Dendritic cell treated with granulocyte-macrophage colony-stimulating factor and Interleukin-4, amounts not matched to agents 40 ng/mL and 50 ng/mL, for 4 days (primary cell): ENCODE data around the gene ERICH2.

Experiments used
- H3K27ac Mint-ChIP-seq: one replicate; pipeline ENCODE4 v1.8.0; 2022; ENCODE audit warnings: mild to moderate bottlenecking, mixed read lengths
- H3K27me3 Mint-ChIP-seq: one replicate; pipeline ENCODE4 v1.8.0; 2022; ENCODE audit warnings: mild to moderate bottlenecking, mixed read lengths
- H3K36me3 Mint-ChIP-seq: one replicate; pipeline ENCODE4 v1.8.0; 2022; ENCODE audit warnings: low read depth, mixed read lengths
- H3K4me1 Mint-ChIP-seq: one replicate; pipeline ENCODE4 v1.8.0; 2022; ENCODE audit warnings: low read depth, mixed read lengths
- H3K4me3 Mint-ChIP-seq: one replicate; pipeline ENCODE4 v1.8.0; 2022; ENCODE audit warnings: mild to moderate bottlenecking, moderate library complexity, mixed read lengths
- H3K9me3 Mint-ChIP-seq: one replicate; pipeline ENCODE4 v1.8.0; 2022; ENCODE audit warnings: mixed read lengths
- intact Hi-C: fragments of 100-400 bp; cut with micrococcal nuclease; formaldehyde crosslinking; loops from one replicate; pipeline ENCODE4 v1.15.0; 2022

ERICH2 gene

DNA sequence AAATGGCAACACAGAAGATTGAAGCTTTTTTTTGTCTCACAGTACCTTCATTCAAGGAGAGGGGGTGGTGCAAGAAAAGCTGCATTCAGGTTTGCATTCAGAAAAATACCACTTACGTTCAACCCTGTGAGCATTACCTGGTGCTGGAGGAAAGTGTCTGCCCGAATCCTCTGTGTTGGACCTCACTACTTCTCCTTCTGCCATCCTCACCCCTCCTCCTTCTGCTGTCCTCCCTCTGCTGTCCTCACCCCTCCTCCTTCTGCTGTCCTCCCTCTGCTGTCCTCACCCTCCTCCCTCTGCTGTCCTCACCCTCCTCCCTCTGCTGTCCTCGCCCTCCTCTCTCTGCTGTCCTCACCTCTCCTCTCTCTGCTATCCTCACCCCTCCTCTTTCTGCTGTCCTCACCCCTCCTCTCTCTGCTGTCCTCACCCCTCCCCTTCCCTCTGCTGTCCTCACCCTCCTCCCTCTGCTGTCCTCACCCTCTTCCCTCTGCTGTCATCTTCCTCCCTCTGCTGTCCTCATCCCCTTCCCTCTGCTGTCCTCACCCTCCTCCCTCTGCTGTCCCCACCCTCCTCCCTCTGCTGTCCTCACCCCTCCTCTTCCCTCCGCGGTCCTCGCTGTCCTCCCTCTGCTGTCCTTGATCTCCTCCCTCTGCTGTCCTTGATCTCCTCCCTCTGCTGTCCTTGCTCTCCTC, 57.8 kb downstream of the ERICH2 start:
- Mint-ChIP-seq H3K9me3 (no peaks in the 10 kb centered on the region), H3K4me1 (no peaks in the 10 kb centered on the region), H3K27me3 (peaks cover 66% of the 10 kb centered on the region), H3K27ac (no peak overlapping the region), H3K4me3 (no peak overlapping the region), H3K36me3 (no peaks in the 10 kb centered on the region)
- intact Hi-C loops: no loop called here

DNA sequence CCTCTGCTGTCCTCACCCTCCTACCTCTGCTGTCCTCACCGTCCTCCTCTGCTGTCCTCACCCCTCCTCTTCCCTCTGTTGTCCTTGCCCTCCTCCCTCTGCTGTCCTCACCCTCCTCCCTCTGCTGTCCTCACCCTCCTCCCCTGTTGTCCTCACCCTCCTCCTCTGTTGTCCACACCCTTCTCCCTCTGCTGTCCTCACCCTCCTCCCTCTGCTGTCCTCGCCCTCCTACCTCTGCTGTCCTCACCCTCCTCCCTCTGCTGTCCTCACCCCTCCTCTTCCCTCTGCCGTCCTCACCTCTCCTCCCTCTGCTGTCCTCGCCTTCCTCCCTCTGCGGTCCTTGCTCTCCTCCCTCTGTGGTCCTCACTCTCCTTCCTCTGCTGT, 58.3 kb downstream of the ERICH2 start:
- Mint-ChIP-seq H3K4me1 (no peaks in the 10 kb centered on the region), H3K27me3 (peaks cover 63% of the 10 kb centered on the region), H3K9me3 (no peaks in the 10 kb centered on the region), H3K36me3 (no peaks in the 10 kb centered on the region), H3K4me3 (no peak overlapping the region), H3K27ac (no peak overlapping the region)
- intact Hi-C loops: no loop called here

DNA sequence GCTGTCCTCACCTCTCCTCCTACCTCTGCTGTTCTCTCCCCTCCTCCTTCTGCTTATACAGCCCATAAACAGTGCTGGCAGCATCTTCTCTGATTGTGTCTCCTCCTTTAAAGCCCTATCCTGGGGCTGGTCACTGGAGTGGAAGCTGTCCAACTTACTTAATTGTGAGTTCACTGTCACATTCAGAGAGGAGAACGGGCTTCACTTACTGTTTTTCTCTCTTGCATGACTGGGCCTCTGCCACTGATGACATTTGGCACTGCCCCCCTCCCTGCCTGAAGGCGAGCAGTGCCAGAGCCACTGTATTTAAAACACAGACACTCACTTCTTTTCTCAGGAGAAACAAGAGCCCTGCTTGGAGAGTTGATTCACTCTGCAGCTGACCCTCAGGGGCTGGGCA, 58.9 kb downstream of the ERICH2 start:
- Mint-ChIP-seq H3K4me1 (no peaks in the 10 kb centered on the region), H3K4me3 (no peak overlapping the region), H3K27me3 (peaks cover 58% of the 10 kb centered on the region), H3K9me3 (no peaks in the 10 kb centered on the region), H3K27ac (no peak overlapping the region), H3K36me3 (no peaks in the 10 kb centered on the region)
- intact Hi-C loops: no loop called here

DNA sequence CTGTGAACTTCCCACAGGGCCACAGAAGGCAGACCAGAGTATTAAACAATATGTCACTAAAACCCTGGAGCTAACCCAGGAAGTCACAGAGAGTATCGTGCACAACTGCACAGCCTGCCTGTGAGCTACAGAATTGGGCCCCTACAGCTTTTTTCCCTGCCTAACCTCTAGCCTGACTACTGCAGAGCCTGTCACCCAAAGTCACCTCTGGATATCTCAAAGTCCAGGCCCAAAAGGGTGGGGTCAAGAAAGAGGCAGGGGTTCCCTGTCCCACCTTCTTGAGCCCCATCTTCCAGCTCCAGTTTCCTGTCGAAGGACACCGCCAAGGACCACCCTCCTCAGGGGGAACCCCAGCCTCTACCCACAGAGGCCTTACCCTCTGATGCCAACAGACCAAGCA, 60.0 kb downstream of the ERICH2 start:
- Mint-ChIP-seq H3K36me3 (no peaks in the 10 kb centered on the region), H3K27me3 (peaks cover 47% of the 10 kb centered on the region), H3K9me3 (no peaks in the 10 kb centered on the region), H3K4me3 (no peak overlapping the region), H3K27ac (no peak overlapping the region), H3K4me1 (no peaks in the 10 kb centered on the region)
- intact Hi-C loops: no loop called here

DNA sequence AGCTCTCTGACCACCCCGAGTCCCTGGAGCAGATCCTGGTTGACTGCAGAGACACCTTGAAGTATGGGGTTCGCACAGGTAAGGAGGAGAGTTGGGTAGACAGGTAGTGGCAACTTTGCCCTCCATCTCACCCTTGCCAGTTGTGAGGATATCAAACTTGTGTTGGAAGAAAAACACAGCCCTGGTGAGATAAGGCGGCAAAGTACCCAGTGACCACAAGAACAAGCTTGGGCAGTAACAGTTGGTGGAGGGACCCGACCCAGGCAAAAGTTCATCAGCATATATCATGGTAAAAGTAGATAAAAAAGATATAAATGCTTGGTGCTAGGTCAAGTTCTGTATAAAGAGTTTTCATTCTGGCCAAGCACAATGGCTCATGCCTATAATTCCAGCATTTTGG, 60.9 kb downstream of the ERICH2 start:
- no peak overlapping the region for H3K4me3 Mint-ChIP-seq
- H3K36me3 Mint-ChIP-seq: no peaks in the 10 kb centered on the region
- intact Hi-C loops: no loop called here
- peaks cover 38% of the 10 kb centered on the region for H3K27me3 Mint-ChIP-seq
- no peaks in the 10 kb centered on the region for H3K9me3 Mint-ChIP-seq
- H3K27ac Mint-ChIP-seq: no peak overlapping the region
- no peaks in the 10 kb centered on the region for H3K4me1 Mint-ChIP-seq

GRCh38 chr2:170836027-170836426, 65.8 kb downstream of the ERICH2 start:
- no peaks in the 10 kb centered on the region for H3K36me3 Mint-ChIP-seq
- peaks cover 10% of the 10 kb centered on the region for H3K27me3 Mint-ChIP-seq
- no peak overlapping the region for H3K4me3 Mint-ChIP-seq
- no peaks in the 10 kb centered on the region for H3K9me3 Mint-ChIP-seq
- H3K4me1 Mint-ChIP-seq: no peaks in the 10 kb centered on the region
- intact Hi-C loops: no loop called here
- H3K27ac Mint-ChIP-seq: no peak overlapping the region

- peaks cover 9% of the 10 kb centered on the region for H3K27me3 Mint-ChIP-seq
- H3K9me3 Mint-ChIP-seq: no peaks in the 10 kb centered on the region
- H3K27ac Mint-ChIP-seq: no peak overlapping the region
- no peaks in the 10 kb centered on the region for H3K36me3 Mint-ChIP-seq
- no peak overlapping the region for H3K4me3 Mint-ChIP-seq
- intact Hi-C loops: no loop called here
- peaks cover 4% of the 10 kb centered on the region for H3K4me1 Mint-ChIP-seq
Measured at GRCh38 chr2:170840717-170841210, 70.6 kb downstream of the ERICH2 start.

DNA sequence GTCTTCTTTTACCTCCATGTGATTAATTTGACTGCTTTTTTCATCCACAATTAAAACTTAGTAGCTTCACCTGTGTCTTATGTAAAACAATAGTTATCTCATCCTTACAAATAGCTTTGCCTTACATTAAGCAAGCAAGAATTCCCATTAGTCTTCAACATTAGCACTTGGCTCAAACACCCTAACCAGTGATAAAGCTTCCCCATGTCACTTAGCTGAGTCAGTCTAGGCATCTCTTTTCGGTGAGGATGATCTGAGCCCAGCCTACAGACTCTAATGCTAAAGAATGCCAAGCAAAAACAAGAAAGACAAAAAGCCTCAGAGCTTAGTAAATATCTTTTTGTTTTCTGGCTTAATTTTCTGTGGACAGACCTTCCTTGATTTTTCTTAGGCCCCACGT, 72.6 kb downstream of the ERICH2 start:
- Mint-ChIP-seq H3K4me1 (peaks cover 4% of the 10 kb centered on the region), H3K36me3 (no peaks in the 10 kb centered on the region), H3K27ac (no peak overlapping the region), H3K4me3 (no peak overlapping the region), H3K9me3 (no peaks in the 10 kb centered on the region), H3K27me3 (peaks cover 9% of the 10 kb centered on the region)
- intact Hi-C loops: no loop called here

DNA sequence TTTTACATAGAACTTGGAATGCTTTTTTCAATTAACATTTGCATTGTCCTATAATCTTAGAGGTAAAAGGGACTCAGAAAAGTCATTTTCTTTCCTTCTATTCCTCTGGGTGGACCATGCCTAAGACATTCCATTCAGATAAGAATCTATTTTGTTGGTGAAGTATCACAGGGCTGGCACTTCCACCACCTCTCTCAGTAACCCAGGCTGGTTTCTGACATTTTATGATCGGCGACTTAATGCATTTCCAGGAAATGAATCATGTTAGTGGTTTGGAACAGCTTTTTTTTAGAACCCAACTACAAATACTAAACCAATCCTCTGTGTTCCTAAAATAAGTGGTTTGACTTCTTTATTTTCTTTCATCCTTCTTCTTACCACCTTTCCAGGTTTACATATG, 73.5 kb downstream of the ERICH2 start:
- Mint-ChIP-seq H3K9me3 (no peaks in the 10 kb centered on the region), H3K27me3 (peaks cover 5% of the 10 kb centered on the region), H3K36me3 (no peaks in the 10 kb centered on the region), H3K4me3 (no peak overlapping the region), H3K4me1 (peaks cover 4% of the 10 kb centered on the region), H3K27ac (no peak overlapping the region)
- intact Hi-C loops: no loop called here

- H3K4me3 Mint-ChIP-seq: no peak overlapping the region
- H3K9me3 Mint-ChIP-seq: no peaks in the 10 kb centered on the region
- H3K27me3 Mint-ChIP-seq: no peaks in the 10 kb centered on the region
- H3K4me1 Mint-ChIP-seq: peaks cover 4% of the 10 kb centered on the region
- H3K27ac Mint-ChIP-seq: no peak overlapping the region
- H3K36me3 Mint-ChIP-seq: no peaks in the 10 kb centered on the region
- intact Hi-C loops: no loop called here
Measured at GRCh38 chr2:170845343-170845742, 75.2 kb downstream of the ERICH2 start.

DNA sequence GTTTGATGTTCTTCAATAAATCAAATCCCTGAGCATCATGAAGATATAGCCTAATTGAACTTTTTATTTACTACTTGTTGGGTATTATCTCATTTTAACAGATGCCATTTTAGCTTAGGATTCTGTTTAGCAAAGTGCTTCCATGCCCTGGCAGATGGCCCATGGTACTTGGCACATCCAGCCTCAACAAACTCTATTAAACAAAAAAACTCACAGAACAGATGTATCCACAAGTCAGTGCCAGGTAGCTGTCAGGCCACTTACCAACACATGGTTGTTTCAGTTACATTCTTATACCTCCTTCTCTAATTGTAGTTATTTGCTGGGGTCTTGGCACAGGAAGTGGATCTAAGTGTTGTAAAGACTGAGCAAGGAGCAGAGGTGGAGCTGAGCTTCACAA, 76.1 kb downstream of the ERICH2 start:
- Mint-ChIP-seq H3K4me3 (no peak overlapping the region), H3K36me3 (no peaks in the 10 kb centered on the region), H3K4me1 (peaks cover 4% of the 10 kb centered on the region), H3K27me3 (no peaks in the 10 kb centered on the region), H3K9me3 (no peaks in the 10 kb centered on the region), H3K27ac (no peak overlapping the region)
- intact Hi-C loops: no loop called here

DNA sequence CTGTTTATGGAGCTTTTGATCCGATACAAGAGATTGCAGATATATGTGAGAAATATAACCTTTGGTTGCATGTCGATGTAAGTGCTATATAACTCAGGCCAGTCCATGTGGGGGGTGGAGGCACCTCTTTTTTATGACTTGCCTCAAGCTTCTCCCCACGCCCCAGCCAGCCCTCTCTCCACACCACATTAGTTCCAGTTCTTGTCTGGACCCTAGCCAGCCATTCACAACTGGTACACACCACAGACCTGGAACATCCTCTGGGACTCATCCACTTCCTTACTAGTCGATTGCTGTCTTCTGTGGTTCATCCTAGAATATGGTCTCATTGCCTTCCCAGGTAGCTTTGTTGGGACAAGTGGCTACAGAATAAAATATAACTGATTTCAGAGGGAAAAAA, 77.5 kb downstream of the ERICH2 start:
- Mint-ChIP-seq H3K4me1 (peaks cover 4% of the 10 kb centered on the region), H3K36me3 (no peaks in the 10 kb centered on the region), H3K27ac (no peak overlapping the region), H3K27me3 (no peaks in the 10 kb centered on the region), H3K4me3 (no peak overlapping the region), H3K9me3 (no peaks in the 10 kb centered on the region)
- intact Hi-C loops: no loop called here
